HG03432 (cell line): ENCODE data around the gene PSMB9.
"Not testable (repeated sequence)": the region's sequence is repeated elsewhere in the genome, so short reads cannot be mapped to it uniquely, and the experiment has no call there.

ENCODE experiments used
- ATAC-seq: cut with Tn5 transposase; IDR thresholded peaks from one replicate; pipeline ENCODE4 v1.9.1; 2021; ENCODE audit warnings: mild to moderate bottlenecking, moderate library complexity; ENCODE audit not compliant: unreplicated experiment

PSMB9 gene

DNA sequence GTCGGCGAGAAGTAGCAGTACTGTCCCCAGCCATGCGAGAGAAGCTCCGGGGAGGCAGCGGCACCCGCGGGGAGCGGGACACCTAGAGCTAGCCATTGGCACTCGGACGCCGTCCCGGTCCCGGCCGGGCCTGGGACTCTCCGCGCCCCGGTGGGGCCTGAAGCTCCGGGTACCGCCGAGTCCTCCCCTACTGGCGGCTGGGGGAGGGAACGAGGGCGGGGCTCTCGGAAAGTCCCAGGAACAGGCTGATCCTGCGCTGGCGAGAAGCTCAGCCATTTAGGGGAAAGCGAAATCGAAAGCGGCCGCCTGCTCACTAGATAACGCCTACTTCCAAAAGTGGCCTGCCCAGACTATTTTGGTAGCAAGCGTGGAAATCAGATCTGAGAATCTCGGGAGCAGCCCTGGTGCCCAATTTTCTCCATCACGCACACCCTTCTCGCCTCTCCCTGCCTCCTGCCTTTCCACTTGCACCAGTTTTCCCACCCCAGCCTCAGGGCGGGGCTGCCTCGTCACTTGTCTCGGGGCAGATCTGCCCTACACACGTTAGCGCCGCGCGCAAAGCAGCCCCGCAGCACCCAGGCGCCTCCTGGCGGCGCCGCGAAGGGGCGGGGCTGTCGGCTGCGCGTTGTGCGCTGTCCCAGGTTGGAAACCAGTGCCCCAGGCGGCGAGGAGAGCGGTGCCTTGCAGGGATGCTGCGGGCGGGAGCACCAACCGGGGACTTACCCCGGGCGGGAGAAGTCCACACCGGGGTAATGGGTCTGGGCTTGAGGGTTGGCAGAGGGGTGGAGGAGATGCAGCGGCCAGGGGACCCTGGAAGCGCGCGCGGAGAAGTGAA, at the start of gene PSMB9, which contains the start of gene TAP1:
TSS of gene PSMB9 (plus strand) at position 652 of the 835 bp plus-strand sequence. CDS start at position 690, 38 bp downstream.
TSS of gene TAP1 (minus strand) at position 164 of the 835 bp plus-strand sequence. CDS start at position 96, 68 bp downstream.
- peak; percentile 83 for ATAC-seq

DNA sequence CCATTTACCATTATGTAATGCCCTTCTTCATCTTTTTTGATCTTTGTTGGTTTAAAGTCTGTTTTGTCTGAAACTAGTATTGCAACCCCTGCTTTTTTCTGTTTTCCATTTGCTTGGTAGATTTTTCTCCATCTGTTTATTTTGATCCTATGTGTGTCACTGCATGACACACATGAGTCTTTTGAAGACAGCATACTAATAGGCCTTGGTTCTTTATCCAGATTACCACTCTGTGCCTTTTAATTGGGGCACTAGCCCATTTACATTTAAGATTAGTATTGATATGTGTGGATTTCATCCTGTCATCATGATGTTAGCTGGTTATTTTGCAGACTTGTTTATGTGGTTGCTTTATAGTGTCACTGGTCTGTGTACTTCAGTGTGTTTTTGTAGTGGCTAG, 48.6 kb upstream of the PSMB9 start:
- not testable (repeated sequence) for ATAC-seq

DNA sequence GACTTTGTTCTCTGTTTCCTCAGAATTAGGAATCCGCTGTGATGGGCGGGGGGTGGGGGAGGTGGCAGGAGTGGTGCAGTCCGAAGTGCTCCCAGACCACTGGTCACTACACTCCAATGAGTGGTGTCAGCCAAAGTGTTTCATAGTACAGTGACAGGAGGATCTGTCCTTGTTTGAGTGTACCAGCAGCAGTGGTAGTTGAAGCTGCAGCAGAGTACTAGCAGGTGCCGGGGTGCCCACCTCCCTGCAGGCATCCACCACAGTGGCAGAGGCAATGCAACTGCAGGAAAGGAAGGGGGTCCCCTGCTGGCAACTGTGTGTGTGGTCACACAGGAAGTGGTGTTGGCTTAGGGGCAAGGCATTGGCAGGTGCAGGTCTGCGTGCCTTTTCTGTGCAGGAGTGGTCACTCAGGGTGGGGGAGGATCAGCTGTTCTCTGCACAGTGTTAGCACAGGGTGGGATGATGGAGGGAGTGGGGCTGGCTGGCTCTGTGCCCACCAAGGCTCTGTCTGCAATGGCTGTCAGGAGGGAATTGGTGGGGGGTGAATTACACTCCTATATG, 46.9 kb upstream of the PSMB9 start:
- ATAC-seq: no peak

DNA sequence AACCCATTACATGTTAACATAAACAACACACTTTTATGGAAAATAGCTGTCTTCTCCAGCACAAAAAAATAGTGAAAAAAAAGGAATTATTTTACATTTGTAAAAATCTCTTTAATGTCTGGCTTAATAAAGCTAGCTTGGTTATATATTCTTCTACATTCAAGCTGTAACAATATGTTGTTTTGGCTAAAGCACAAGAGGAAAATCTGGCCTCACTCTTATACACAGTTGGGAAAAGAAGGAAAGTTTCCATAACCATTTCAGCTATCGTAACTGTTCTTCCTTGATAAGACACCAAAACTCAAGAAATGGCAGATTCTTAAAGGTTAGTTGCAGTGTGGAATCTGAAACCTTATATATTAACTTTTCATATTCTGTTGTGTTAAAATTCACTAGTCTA, 44.8 kb upstream of the PSMB9 start:
- ATAC-seq: no peak

DNA sequence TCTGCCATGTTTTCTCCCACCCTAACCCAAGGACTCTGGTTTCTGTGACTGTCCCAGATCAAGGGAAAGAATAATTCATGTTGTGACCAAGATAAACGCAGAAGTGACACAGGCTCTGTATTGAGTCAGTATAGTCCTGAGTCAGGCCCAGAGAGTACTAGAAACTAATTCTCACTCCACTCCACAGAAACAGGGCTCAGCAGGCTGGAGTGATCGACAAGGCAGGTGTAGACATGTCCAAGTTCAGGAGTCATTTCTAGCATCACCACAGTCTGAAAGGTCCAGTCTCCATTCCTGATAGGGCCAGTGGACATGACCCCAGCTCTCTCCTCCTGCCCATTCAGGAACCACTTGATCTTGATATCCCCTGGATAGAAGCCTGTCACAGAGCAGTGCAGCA, 39.8 kb upstream of the PSMB9 start:
- ATAC-seq: no peak

DNA sequence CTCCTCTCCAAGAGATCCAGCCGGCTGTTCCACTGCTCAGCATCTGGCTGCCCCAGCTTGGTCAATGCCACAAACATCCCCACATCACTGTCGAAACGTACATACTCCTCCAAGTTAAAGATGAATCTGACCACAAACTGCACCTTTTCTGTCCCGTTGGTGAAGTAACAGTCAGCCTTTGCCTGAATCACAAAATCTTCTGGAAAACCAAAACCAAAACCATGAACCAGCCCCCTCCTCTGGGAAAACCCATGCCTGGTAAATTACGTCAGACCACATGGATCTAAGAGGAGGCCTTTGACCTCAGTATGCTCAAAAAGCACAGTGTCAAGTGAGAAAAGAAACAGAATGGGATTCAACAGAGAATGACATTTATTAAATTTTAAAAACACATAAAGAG, 38.9 kb upstream of the PSMB9 start:
- no peak for ATAC-seq

DNA sequence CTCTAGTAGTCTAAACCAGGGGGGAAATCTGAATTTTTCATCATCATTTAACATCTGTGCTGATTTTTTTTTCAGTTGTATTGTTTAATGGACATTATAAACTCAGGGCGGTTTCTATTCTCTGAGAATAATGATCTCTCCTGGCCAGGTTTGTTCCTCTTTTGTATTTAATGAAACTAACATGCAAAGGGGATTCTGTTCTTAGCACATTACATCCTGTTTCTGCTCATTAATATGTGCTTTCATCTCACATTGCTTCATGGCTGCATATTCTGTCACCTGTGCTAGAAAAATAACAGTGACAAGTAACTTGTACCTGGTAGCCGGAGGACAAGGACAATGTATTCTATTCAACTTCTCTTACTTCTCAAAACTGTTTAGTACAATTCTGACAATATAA, 38.0 kb upstream of the PSMB9 start:
- ATAC-seq: peak; percentile 48

DNA sequence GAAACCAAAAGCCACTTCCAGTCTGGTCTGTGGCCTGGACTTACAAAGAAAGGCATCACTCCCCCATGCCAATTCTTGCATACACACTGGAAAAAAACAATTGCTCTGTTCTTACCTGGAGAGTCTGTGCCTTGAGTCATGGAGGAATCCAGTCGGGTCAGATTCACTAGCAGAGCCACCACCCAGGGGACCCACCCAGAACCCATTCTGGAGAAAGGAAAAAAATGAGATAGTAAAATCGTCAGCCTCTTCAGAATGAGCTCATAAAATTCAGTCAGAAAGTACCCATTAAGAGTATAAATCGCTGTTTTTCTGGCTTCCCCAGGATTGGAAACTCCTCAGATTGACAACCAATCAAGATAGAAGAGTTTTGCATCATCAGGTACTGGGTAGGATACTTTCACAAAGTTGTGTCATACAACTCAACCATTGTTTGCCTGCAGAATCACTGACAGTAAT, 37.2 kb upstream of the PSMB9 start, which contains the start of gene HLA-DOB:
TSS of gene HLA-DOB (minus strand) at position 257 of the 459 bp plus-strand sequence. CDS start at position 206, 51 bp downstream.
- peak; percentile 60 for ATAC-seq

DNA sequence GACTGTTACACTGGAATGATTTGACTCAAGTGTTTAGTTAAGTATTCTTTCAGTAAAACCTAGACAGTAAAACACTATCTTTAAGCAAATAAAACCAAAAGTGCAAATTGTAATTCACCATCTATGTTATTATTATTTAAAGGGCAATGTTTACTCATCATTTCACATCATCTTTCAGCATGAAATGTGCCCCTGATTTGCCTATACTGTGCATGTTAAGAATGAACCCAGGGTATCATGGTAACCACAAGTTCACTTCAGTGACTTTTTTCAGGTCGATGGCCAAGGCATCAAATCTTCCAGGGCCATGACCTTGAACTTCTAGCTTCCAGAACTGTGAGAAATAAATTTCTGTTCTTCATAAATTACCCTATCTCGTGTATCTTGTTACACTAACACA, 35.1 kb upstream of the PSMB9 start:
- ATAC-seq: no peak

DNA sequence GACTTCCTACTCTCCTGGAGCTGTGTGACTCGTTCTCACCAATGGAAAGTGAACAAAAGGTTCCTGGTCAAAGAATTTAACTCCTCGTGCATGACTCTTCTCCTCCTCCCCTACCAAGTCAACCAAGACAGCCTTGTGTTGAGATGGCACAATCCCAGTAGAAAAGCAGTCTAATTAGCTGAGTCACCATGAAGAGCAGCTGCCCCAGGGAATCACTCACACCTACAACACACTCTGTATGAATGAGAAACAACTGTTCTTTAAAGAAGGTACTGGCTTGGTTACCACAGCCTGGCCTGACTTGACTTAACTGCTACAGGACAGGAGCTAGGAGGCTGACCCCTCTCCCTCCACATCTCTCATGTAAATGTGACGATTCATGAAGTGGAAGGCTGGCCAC, 34.3 kb upstream of the PSMB9 start:
- ATAC-seq: no peak

DNA sequence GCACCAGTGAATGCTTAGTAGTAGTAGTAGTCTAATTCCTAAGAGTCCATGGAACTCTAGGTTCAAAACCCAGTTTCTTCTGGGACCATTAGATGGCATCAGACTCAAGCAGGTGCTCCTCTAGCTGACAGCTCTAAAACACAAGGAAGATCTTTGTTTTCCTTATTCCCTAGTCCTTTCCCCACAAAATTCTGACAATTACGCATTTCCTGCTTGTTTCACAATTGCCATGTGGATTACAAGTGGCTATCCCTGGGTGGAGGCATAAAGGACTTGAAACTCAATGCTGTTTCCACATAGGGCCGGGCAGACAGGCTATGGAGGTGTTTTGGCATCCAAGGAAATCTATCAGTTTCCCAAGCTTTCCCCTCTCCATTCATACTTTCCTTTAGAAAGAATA, 28.0 kb upstream of the PSMB9 start:
- ATAC-seq: no peak

DNA sequence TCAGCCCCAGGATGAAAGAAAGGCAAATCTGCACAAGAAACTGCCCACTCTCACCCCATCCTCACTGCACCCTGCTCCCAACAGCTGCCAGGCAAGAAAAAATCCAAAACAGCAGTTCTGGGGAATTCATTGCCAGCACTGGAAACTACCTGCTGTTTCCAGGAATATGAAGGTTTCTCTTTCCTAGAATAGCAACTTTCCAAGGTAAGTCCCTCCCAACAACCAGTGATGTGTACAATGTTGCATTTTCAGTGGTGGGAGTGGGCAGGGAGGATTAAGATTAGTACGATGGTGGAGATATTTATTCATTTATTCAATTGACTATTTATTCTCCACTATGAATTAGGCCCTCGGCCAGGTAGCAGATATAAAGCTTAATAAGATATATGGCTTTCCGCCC, 27.0 kb upstream of the PSMB9 start:
- ATAC-seq: no peak

DNA sequence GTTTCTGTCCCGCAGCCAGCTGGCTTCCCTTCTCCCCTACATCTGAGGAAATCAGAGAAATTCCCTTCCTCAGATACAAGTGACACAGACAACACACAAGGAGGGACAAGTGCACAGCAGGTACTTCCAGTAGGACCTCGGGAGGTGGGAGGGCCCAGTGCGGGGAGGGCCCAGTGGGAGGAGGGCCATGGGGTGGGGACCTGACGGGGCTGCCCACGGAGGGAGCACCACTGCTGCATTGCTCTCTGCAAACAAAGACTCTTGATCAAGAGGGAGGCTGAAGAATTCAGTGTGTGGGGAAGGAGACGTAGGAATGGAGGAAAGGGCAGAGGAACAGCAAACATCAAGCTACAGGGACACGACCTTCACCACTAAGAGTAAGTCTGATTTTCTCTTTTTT, 24.5 kb upstream of the PSMB9 start:
- no peak for ATAC-seq

DNA sequence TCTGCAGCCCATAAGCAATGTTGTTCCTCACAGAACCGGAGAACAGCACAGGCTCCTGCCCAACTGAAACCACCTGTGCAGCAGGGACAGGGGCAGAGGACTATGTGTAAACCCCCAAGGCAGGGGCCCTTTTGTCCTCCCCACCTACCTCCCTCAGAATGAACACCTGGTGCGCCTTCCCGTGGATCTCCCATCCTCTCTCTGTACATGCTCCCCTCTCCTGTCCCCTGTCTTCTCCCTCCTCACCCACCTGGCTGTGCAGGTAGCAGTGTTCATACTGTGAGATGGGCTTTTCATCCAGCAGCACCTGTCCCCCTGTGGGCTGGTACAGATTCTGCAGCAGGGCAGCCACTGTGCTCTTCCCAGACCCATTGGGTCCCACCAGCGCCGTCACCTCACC, 24.0 kb upstream of the PSMB9 start:
- no peak for ATAC-seq

DNA sequence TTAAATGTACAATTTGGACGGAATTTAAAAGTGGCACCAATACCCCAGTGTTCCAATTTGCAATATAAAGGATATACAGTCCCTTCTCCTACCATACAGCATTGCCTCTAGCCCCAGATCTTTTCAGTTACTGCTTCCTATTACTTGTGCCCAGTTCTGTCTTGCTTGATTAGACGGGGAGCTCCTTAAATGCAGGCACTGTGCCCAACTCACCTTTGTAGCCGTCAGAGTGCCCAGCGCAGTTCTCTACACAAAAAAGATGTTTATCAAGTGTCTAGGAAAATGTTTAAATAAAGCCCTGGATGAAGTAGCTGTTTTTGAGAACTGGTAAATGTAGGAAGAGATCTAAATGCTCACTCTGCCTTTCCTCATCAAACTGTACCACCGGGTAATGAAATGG, 23.1 kb upstream of the PSMB9 start:
- ATAC-seq: no peak

DNA sequence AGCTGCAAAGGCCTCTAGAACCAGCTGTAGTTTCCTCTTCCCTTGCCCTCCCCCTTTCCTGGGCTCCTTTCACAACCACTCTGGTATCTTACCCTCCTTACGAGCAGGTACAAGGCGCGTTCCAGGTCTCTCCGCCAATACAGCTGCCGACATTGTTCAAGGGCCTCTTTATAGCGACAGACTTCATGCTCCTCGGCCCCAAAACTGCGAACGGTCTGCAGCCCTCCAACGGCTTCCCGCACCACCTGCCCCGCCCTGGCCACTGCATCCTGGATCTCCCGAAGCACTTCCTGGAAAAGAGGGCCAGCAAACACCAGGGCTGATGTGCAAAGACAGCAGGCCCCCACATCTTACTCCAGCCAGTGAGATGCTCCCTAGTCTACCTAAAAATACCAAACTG, 21.5 kb upstream of the PSMB9 start:
- no peak for ATAC-seq

DNA sequence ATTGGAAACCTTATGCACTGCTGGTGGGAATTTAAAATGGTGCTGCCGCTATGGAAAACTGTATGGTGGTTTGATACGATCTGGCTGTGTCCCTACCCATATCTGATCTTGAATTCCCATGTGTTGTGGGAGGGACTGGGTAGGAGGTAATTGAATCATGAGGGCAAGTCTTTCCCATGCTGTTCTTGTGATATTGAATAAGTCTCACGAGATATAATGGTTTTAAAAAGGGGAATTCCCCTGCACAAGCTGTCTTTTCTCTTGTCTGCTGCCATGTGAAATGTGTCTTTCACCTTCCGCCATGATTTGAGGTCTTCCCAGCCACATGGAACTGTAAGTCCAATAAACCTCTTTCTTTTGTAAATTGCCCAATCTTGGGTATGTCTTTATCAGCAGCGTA, 20.3 kb upstream of the PSMB9 start:
- ATAC-seq: no peak

DNA sequence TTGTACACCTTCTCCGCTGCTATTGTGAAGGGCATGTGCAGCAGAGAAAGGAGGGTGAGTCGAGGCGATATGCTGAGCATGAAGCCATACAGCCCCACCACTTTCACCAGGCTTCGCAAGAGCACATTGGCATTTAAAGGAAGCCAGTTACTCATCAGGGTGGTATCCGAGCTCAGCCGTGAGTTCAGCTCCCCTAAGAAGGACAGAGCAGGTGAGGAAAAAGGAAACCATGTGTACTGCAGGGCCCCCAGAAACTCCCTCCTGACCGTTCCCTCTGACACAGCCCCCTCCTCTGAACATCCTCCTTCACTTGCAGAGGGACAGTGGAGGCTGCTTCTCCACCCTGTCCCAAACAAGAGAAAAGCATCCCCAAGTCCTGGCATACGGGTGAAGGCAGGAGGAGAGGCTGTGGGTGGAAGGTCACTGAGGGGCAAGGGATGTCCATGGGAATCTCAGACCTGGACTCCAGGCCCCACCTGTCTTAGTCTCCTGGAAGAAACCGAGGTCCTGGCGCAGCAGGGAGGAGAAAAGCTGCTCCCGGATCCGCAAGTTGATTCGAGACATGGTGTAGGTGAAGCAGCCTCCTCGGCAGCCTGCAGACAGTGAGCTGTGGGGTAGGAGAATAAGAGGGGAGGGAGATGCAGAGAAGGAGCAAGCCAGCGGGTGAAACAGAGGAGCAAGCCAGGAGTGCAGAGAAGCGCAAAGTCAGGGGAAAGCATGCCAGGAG, 18.7 kb upstream of the PSMB9 start:
- ATAC-seq: no peak

DNA sequence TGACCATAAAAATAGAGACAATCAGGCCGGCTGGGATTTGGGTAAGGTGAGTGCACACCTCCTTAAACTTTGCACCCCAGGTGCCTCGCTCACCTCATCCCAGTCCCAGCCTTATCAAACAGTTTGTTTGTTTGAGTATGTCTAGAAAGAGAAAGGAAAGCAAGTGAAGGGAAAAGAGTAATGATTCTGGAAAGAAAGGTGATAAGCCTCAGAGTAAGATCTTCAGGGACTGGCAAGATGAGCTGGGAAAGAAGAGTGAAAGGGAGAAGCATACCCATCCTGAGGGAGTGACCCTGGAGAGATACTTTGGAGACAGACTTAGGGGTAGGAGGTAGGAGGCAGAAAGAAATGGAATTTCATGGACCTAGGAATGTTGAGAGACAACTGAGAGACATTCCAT, 17.1 kb upstream of the PSMB9 start:
- no peak for ATAC-seq

DNA sequence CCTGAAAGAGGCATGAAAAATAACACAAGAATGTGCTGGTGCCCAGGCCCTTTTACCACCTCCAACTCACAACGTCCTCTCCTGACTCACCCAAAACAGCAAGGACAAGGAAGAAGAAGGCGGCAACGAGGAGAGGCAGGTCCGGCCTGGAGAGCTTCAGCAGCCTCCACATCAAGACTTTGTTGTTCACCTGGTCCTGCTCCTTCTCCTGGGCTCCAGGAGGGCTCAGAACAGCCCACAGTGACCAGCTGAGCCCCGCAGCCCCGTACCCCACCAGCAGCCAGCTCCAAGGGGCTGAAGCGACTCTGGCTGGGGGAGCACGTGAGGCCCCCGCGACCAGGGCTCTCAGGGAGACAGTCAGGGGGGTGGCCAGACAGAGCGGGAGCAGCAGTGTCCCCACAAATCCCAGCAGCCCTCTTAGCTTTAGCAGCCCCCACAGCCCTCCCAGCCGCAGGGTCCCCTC, 16.3 kb upstream of the PSMB9 start:
- no peak for ATAC-seq

DNA sequence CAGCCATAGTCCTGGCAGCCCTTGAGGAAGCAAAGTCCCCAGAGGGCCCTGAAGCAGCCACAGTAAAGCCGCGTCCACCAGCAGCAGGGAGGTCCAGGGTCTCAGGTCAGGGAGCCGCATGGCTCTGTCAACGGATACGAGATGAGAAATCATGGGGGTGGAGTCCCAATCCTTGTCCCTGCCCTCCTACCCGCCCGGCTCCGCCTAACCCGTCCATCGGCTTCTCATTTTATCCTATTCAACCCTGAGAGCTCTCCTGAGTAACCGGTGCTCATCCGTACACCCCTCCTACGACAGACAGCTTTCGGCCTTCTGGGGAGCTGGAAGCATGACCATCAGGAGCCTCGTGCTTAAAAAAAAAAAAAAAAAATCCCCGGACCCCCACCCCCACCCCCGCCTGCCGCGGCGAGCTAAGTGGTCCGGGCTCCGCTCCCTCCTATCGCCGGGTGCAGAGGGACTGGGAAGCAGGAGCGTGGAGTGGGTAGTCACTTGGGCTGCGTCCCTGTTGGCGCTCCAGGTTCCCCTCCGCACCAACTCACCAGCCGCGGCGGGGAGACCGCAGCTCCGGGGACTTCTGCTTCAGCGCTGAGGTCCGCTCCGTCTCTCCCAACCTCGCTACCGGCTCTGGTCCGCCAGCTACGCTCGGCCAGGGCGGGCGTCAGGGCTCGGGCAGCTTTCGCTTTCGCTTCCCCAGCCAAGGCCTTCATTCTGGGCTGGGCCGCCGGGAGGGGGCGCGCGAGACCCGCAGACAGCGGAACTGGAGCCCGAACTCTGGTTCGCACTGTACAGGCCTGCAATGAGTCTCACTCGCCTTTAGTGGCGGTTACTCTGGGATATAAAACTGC, 15.7 kb upstream of the PSMB9 start, which contains the start of gene TAP2:
TSS of gene TAP2 (minus strand) at position 626 of the 845 bp plus-strand sequence. CDS start at position 120, 506 bp downstream.
- peak; percentile 77 for ATAC-seq
